ENCODE results near the gene DUXA.

The DUXA gene

DNA sequence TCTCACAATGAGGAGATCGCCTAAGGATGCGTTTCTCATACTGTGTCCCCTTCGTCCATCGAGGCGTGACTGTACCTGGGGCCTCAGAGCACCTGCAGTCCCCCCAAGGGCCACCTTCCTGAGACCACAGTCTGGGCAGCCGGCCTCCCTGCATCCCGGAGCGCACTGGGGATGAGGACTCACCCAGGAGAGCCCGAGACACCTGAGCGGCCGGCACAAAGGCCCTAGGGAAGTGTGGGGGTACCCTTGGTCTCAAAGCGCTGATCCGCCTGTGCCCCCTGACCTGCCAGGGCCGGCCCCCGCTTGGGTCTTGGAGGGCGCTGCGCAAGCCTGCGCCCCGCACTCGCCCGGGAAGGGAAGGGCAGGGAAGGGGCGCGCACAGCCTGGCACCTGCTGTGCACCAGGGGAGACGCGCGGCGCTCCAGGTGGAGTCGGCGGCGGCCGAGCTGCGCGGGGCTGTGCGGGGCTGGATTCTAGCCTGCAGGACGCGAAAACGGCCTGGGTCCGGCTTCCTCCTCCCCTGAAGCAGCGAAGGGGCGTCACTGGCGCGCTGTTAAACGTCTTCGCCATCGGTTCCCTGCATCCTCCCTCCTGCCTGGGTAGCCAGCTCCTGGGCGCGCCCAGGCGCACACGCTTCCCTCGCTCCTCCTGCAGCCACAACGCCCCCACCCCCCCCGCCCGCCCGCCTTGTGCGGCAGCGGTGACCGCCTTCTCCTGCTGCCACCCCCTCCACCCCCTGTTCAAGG, 61.1 kb downstream of the DUXA start:
- DNase-seq, result no peak
